ENCODE measurements around the gene RGS10. TPM values are rescaled to one million over a fixed set of nuclear protein-coding genes. Genes with fewer than 3 reads are reported as not detected.

The RGS10 gene
- total RNA-seq, 1 experiment from 2014 or later = 16.6 TPM

- no TSS peak for BruUV-seq (replicated peaks)
- Histone ChIP-seq H3K9me3 (ENCODE audit: low read depth, low read length, poor library complexity, severe bottlenecking) (no peaks in the 10 kb centered on the region), H3K4me1 (ENCODE audit: insufficient read depth, low read length, poor library complexity, severe bottlenecking) (peaks cover 10% of the 10 kb centered on the region), H3K36me3 (ENCODE audit: insufficient read depth, low read length, poor library complexity, severe bottlenecking) (no peaks in the 10 kb centered on the region), H3K27ac (ENCODE audit: low read depth, low read length, poor library complexity, severe bottlenecking) (no peak overlapping the region), H3K27me3 (replicated peaks; ENCODE audit: insufficient read depth, low read depth, low read length, poor library complexity) (no peaks in the 10 kb centered on the region), H3K4me3 (ENCODE audit: low read depth, low read length, poor library complexity, severe bottlenecking) (no peak overlapping the region)
- POLR2A ChIA-PET (ENCODE audit: low non-redundant PET) = no interaction called here
- TF ChIP-seq CTCF (conservative IDR thresholded peaks at IDR 0.05; ENCODE audit: low read depth, low read length) (no peak), EZH2 (IDR thresholded peaks at IDR 0.05; ENCODE audit: borderline replicate concordance, low read depth, low read length, poor library complexity, severe bottlenecking) (no peak)
- DNase-seq (ENCODE audit: low spot score) = no peak
- CTCF ChIA-PET = no interaction called here
- intact Hi-C loops (cut with micrococcal nuclease; ENCODE audit: unreplicated experiment) = no loop called here
Observed at GRCh38 chr10:119495021-119495505, 47.5 kb downstream of the RGS10 start.

- H3K27me3 ChIP-seq (replicated peaks; ENCODE audit: insufficient read depth, low read depth, low read length, poor library complexity) = no peaks in the 10 kb centered on the region
- CTCF ChIA-PET = no interaction called here
- peaks cover 6% of the 10 kb centered on the region for H3K4me1 ChIP-seq (ENCODE audit: insufficient read depth, low read length, poor library complexity, severe bottlenecking)
- POLR2A ChIA-PET (ENCODE audit: low non-redundant PET) = no interaction called here
- no peak overlapping the region for H3K27ac ChIP-seq (ENCODE audit: low read depth, low read length, poor library complexity, severe bottlenecking)
- H3K36me3 ChIP-seq (ENCODE audit: insufficient read depth, low read length, poor library complexity, severe bottlenecking) = no peaks in the 10 kb centered on the region
- intact Hi-C loops (cut with micrococcal nuclease; ENCODE audit: unreplicated experiment) = no loop called here
- DNase-seq (ENCODE audit: low spot score) = no peak
- TF ChIP-seq CTCF (conservative IDR thresholded peaks at IDR 0.05; ENCODE audit: low read depth, low read length) (no peak), EZH2 (IDR thresholded peaks at IDR 0.05; ENCODE audit: borderline replicate concordance, low read depth, low read length, poor library complexity, severe bottlenecking) (no peak)
- H3K9me3 ChIP-seq (ENCODE audit: low read depth, low read length, poor library complexity, severe bottlenecking) = no peaks in the 10 kb centered on the region
- BruUV-seq (replicated peaks) = no TSS peak
- no peak overlapping the region for H3K4me3 ChIP-seq (ENCODE audit: low read depth, low read length, poor library complexity, severe bottlenecking)
Observed at GRCh38 chr10:119494236-119495020, 48.1 kb downstream of the RGS10 start.

GRCh38 chr10:119493155-119493554 is 49.4 kb downstream of the RGS10 start:
- Histone ChIP-seq H3K27me3 (replicated peaks; ENCODE audit: insufficient read depth, low read depth, low read length, poor library complexity) (no peaks in the 10 kb centered on the region), H3K9me3 (ENCODE audit: low read depth, low read length, poor library complexity, severe bottlenecking) (no peaks in the 10 kb centered on the region), H3K4me1 (ENCODE audit: insufficient read depth, low read length, poor library complexity, severe bottlenecking) (peaks cover 6% of the 10 kb centered on the region), H3K27ac (ENCODE audit: low read depth, low read length, poor library complexity, severe bottlenecking) (no peak overlapping the region), H3K4me3 (ENCODE audit: low read depth, low read length, poor library complexity, severe bottlenecking) (no peak overlapping the region), H3K36me3 (ENCODE audit: insufficient read depth, low read length, poor library complexity, severe bottlenecking) (no peaks in the 10 kb centered on the region)
- ChIA-PET CTCF (no interaction called here), POLR2A (ENCODE audit: low non-redundant PET) (no interaction called here)
- no peak for TF ChIP-seq EZH2 (IDR thresholded peaks at IDR 0.05; ENCODE audit: borderline replicate concordance, low read depth, low read length, poor library complexity, severe bottlenecking)
- no peak for TF ChIP-seq CTCF (conservative IDR thresholded peaks at IDR 0.05; ENCODE audit: low read depth, low read length)
- BruUV-seq (replicated peaks) = no TSS peak
- intact Hi-C loops (cut with micrococcal nuclease; ENCODE audit: unreplicated experiment) = no loop called here
- no peak for DNase-seq (ENCODE audit: low spot score)
